Muscle layer of colon (tissue), 2 donors: Measurements from ENCODE around the gene SLAMF1.
"Not testable (repeated sequence)": the region's sequence is repeated elsewhere in the genome, so short reads cannot be mapped to it uniquely, and the experiment has no call there.

ENCODE experiments used
- H3K27ac ChIP-seq: one replicate; pipeline ENCODE4 v1.7.0; 2013; ENCODE audit warnings: low read depth, mild to moderate bottlenecking, low read length, moderate library complexity
- H3K27me3 ChIP-seq, 2 donors: one replicate each; pipeline ENCODE4 v1.7.0; 2013; ENCODE audit warnings: low read length in 2 of 2, mild to moderate bottlenecking in 2 of 2; ENCODE audit not compliant: insufficient read depth in 2 of 2, control insufficient read depth in 1 of 2
- H3K36me3 ChIP-seq: one replicate; pipeline ENCODE4 v1.7.0; 2013; ENCODE audit warnings: mild to moderate bottlenecking, low read length; ENCODE audit not compliant: insufficient read depth
- H3K4me1 ChIP-seq: one replicate; pipeline ENCODE4 v1.7.0; 2013; ENCODE audit warnings: mild to moderate bottlenecking, low read length; ENCODE audit not compliant: insufficient read depth
- H3K4me3 ChIP-seq, 2 donors: one replicate each; pipeline ENCODE4 v1.7.0; 2013; ENCODE audit warnings: low read length in 2 of 2, low read depth in 1 of 2, mild to moderate bottlenecking in 1 of 2, moderate library complexity in 1 of 2
- H3K9ac ChIP-seq: one replicate; pipeline ENCODE4 v1.7.0; 2013; ENCODE audit warnings: low read length
- H3K9me3 ChIP-seq: one replicate; pipeline ENCODE4 v1.7.0; 2013; ENCODE audit warnings: mild to moderate bottlenecking, low read length
- donor health status: abdominal sarcoma.
- donor health status: Adenocarcinoma of cecum.

Gene SLAMF1

DNA sequence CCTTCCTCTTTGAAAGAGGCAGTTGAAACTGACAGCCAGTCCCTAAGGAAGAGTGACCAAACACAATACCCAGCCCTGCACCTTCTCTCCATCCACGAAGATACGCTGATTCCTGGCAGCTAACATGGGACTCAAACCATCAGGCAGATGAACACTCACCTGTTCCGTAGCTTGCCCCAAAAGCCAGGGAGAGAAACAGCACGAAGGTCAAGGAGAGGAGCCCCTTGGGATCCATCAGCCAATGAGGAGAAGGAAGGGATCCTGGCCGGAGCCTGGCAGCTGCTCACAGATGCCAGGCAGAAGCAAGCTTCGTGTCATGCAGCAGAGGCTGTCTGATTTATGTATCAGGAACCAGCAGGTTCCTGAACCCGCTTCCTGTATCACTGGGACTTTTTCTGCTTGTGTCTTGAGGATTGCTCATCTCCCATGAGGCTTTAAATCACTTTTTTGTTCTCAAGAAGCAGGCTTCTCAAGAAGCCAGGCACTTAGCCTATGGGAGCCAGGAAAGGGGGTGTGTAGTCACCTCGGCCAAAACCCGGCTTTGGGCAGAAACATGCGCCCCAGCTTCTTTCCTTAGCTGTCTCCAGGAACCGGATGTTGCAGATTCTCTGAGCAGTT, at the start of gene SLAMF1:
Gene SLAMF1 (minus strand): TSS at position 334 of the 618 bp plus-strand sequence. CDS start 99 bp downstream, at position 235.
- H3K9me3 ChIP-seq: no peaks in the 10 kb centered on the region
- no peak within 1 kb of the TSS for H3K4me3 ChIP-seq
- no peaks in the 10 kb centered on the region for H3K36me3 ChIP-seq
- no peaks in the 10 kb centered on the region for H3K27me3 ChIP-seq
- no peak within 1 kb of the TSS for H3K27ac ChIP-seq
- H3K4me1 ChIP-seq: no peaks in the 10 kb centered on the region
- H3K9ac ChIP-seq: no peak within 1 kb of the TSS

GRCh38 chr1:160692390-160692789, 45.5 kb upstream of the SLAMF1 start:
- H3K27ac ChIP-seq, H3K27me3 ChIP-seq, H3K4me3 ChIP-seq, H3K36me3 ChIP-seq, H3K9me3 ChIP-seq, H3K9ac ChIP-seq, H3K4me1 ChIP-seq: not testable (repeated sequence)

GRCh38 chr1:160685266-160685665, 38.4 kb upstream of the SLAMF1 start:
- no peak overlapping the region for H3K4me3 ChIP-seq
- H3K27ac ChIP-seq: no peak overlapping the region
- no peak overlapping the region for H3K9ac ChIP-seq
- no peaks in the 10 kb centered on the region for H3K4me1 ChIP-seq
- no peaks in the 10 kb centered on the region for H3K9me3 ChIP-seq
- no peaks in the 10 kb centered on the region for H3K27me3 ChIP-seq
- no peaks in the 10 kb centered on the region for H3K36me3 ChIP-seq

DNA sequence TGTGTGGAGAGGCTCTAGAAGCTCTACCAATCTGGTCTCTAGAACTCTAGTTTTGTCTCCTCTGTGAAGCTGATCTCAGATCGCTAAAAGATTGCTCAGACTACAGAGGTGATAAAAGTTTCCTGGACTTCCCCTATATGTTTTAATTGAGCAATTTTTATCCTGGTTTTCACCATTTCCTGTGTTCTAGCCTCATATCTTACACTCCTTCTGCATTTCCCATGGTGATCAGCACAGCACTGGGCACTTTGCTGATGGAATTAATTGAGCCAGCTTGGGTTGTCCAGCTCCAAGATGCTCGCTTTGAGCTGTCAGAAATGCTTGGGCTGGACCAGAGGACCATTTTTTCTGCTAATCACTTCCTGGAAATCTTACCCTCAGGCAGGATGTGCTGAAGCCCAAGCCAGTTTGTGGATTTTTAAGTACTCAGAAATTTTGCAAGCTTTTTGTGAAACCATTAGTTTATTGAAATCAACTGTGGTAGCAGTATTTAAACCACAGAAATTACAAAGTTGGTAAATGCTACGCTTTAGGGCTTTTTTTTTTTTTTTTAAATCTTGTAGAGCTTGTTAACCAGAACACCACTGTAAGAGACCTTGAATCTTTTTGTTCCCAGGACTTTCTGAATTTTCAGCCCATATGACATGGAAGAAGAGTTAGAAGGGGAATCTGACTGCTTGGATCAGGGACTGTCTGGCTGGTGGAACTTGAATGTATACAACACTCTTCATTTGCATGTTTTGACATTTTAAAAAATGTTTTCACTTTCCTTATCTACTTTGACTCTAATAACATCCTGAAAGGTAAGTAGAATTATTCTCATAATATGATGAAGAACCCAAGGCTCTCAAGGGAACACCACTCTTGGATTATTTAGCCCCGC, 36.4 kb upstream of the SLAMF1 start:
- Histone ChIP-seq H3K27me3 (no peaks in the 10 kb centered on the region), H3K4me3 (no peak overlapping the region), H3K27ac (no peak overlapping the region), H3K36me3 (no peaks in the 10 kb centered on the region), H3K9me3 (no peaks in the 10 kb centered on the region), H3K9ac (no peak overlapping the region), H3K4me1 (no peaks in the 10 kb centered on the region)

DNA sequence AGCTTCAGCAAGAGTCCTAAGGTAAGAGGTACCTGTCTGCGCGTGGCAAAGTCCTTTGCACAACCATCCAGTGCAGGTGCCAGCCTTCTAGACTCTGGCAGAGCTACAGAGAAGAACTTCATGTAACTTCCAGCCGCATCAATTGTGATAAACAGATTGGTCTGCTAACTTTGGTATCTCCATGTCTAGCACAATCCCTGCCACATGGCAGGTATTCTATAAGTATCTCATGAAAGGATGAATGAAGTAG, 35.0 kb upstream of the SLAMF1 start:
- Histone ChIP-seq H3K36me3 (no peaks in the 10 kb centered on the region), H3K27me3 (no peaks in the 10 kb centered on the region), H3K4me3 (no peak overlapping the region), H3K9ac (no peak overlapping the region), H3K4me1 (no peaks in the 10 kb centered on the region), H3K9me3 (no peaks in the 10 kb centered on the region), H3K27ac (no peak overlapping the region)

GRCh38 chr1:160681066-160681890, 34.4 kb upstream of the SLAMF1 start:
- no peak overlapping the region for H3K27ac ChIP-seq
- no peaks in the 10 kb centered on the region for H3K27me3 ChIP-seq
- H3K4me1 ChIP-seq: no peaks in the 10 kb centered on the region
- H3K4me3 ChIP-seq: no peak overlapping the region
- no peaks in the 10 kb centered on the region for H3K9me3 ChIP-seq
- H3K36me3 ChIP-seq: no peaks in the 10 kb centered on the region
- no peak overlapping the region for H3K9ac ChIP-seq

GRCh38 chr1:160680399-160680798, 33.6 kb upstream of the SLAMF1 start:
- no peaks in the 10 kb centered on the region for H3K4me1 ChIP-seq
- H3K9ac ChIP-seq: no peak overlapping the region
- no peak overlapping the region for H3K27ac ChIP-seq
- no peaks in the 10 kb centered on the region for H3K36me3 ChIP-seq
- H3K27me3 ChIP-seq: no peaks in the 10 kb centered on the region
- H3K9me3 ChIP-seq: no peaks in the 10 kb centered on the region
- no peak overlapping the region for H3K4me3 ChIP-seq

DNA sequence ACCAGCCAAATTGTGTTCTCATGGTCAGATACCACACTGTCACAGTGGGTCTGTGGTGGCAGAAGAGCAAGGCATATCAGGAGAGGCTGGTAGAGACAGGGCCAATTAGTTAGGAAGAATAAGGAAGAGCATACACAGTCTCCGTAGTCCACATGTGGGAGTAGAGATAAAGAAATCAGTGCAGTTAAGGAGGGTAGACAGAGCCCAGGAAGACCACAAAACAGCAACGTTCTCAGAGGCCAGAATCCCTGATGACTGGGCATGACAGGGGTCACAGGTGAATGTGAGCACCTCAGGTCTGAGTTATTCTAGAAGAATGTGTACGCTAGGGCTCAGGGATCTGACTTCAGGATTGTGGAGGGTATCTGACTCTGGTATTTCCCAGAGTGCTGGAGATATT, 33.0 kb upstream of the SLAMF1 start:
- H3K9me3 ChIP-seq: no peaks in the 10 kb centered on the region
- no peak overlapping the region for H3K4me3 ChIP-seq
- no peaks in the 10 kb centered on the region for H3K27me3 ChIP-seq
- no peaks in the 10 kb centered on the region for H3K36me3 ChIP-seq
- no peak overlapping the region for H3K9ac ChIP-seq
- no peak overlapping the region for H3K27ac ChIP-seq
- no peaks in the 10 kb centered on the region for H3K4me1 ChIP-seq

DNA sequence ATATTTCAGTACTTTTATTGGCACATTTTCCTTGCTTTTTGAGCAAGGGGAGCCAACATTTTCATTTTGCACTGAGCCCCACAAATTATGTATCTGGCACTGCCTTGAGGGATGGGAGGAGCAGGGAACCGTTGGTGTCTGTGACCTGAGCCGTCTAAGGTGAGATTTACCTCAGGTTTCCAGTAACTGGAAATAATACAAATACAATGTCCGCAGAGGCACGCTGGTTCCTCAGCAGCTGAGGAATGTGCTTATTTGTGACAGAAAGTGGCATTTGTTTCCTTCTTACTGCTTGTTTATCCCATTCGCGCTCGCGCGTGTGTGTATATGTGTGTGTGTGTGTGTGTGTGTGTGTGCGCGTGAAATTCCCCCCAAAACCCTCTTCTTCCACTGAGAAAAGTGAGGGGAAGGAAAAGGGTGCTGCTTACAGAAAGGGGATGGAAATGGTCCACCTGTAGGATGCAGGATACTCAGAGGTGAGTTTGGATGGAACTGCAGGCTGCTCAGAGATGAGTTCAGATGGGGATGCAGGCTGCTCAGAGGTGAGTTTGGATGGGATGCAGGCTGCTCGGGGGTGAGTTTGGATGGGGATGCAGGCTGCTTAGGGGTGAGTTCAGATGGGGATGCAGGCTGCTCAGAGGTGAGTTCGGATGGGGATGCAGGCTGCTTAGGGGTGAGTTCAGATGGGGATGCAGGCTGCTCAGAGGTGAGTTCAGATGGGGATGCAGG, 30.2 kb upstream of the SLAMF1 start:
- Histone ChIP-seq H3K4me3 (no peak overlapping the region), H3K9me3 (no peaks in the 10 kb centered on the region), H3K36me3 (no peaks in the 10 kb centered on the region), H3K27ac (no peak overlapping the region), H3K4me1 (no peaks in the 10 kb centered on the region), H3K9ac (no peak overlapping the region), H3K27me3 (no peaks in the 10 kb centered on the region)

DNA sequence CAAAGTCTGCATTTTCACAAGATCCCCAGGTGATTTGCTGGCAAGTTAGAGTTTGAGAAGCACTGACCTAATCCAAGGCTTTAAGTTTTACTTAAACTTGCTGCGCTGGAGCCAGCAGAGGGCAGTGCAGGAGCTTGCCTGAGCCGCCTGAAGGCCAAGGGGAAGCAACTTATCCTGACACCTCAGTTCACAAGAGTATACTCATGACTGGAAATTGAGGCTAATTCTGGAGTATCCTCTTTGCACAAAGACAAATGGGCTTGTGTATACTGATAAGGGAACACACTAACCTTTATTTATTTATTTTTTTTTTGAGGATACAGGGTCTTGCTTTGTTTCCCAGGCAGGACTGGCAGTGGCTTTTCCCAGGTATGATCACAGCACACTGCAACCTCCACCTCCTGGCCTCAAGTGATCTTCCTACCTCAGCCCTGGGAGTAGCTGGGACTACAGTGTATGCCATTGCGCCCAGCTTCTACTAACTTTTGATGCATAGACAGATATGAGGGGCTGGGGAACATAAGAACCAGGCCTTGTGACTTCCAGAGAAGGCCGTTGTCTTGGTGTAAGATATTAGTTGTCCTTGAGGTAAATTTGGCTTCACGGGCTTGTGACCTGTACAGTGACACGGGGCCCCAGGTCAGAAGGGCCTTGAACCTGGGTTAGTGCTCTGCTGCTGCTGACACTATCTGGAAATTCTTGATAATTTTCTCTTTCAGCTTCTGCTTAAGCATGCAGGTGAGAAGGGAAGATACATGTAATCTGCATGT, 29.0 kb upstream of the SLAMF1 start:
- H3K4me1 ChIP-seq: no peaks in the 10 kb centered on the region
- no peak overlapping the region for H3K27ac ChIP-seq
- no peaks in the 10 kb centered on the region for H3K36me3 ChIP-seq

More for the DNA sequence above, 29.0 kb upstream of the SLAMF1 start:
- Histone ChIP-seq H3K4me3 (no peak overlapping the region), H3K9me3 (no peaks in the 10 kb centered on the region), H3K9ac (no peak overlapping the region), H3K27me3 (no peaks in the 10 kb centered on the region)
